Effector memory CD4-positive, alpha-beta T cell (primary cell): ENCODE data around the gene LRRN2.

ENCODE experiments used
- DNase-seq, 3 donors: peaks; one replicate each; pipeline ENCODE4 v3.0.0-alpha.2; 2020
- H3K27ac ChIP-seq: 2 replicates; pipeline ENCODE4 v1.7.0; 2013; ENCODE audit warnings: mild to moderate bottlenecking, low read length, moderate library complexity; ENCODE audit not compliant: insufficient read depth, poor library complexity, severe bottlenecking
- H3K27me3 ChIP-seq: replicated peaks from 2 replicates; pipeline ENCODE4 v1.7.0; 2013; ENCODE audit warnings: mild to moderate bottlenecking, low read length; ENCODE audit not compliant: insufficient read depth, control insufficient read depth, poor library complexity, severe bottlenecking
- H3K36me3 ChIP-seq: 2 replicates; pipeline ENCODE4 v1.7.0; 2013; ENCODE audit warnings: mild to moderate bottlenecking, low read length, moderate library complexity; ENCODE audit not compliant: control insufficient read depth, insufficient read depth
- H3K4me1 ChIP-seq: 2 replicates; pipeline ENCODE4 v1.7.0; 2013; ENCODE audit warnings: low read length, mild to moderate bottlenecking; ENCODE audit not compliant: control insufficient read depth, insufficient read depth, poor library complexity, severe bottlenecking
- H3K4me3 ChIP-seq: 2 replicates; pipeline ENCODE4 v1.7.0; 2013; ENCODE audit warnings: low read length, low read depth, mild to moderate bottlenecking; ENCODE audit not compliant: insufficient read depth, poor library complexity, severe bottlenecking
- H3K9me3 ChIP-seq: 2 replicates; pipeline ENCODE4 v1.7.0; 2013; ENCODE audit warnings: mild to moderate bottlenecking, low read length, moderate library complexity; ENCODE audit not compliant: control insufficient read depth

LRRN2 gene

GRCh38 chr1:204664384-204664651 is 21.2 kb downstream of the LRRN2 start:
- Histone ChIP-seq H3K4me3 (no peak overlapping the region), H3K36me3 (no peaks in the 10 kb centered on the region), H3K4me1 (no peaks in the 10 kb centered on the region), H3K27me3 (no peaks in the 10 kb centered on the region), H3K27ac (no peak overlapping the region), H3K9me3 (no peaks in the 10 kb centered on the region)
- no peak for DNase-seq

- no peak overlapping the region for H3K4me3 ChIP-seq
- no peaks in the 10 kb centered on the region for H3K27me3 ChIP-seq
- H3K36me3 ChIP-seq = no peaks in the 10 kb centered on the region
- H3K4me1 ChIP-seq = no peaks in the 10 kb centered on the region
- H3K27ac ChIP-seq = no peak overlapping the region
- H3K9me3 ChIP-seq = no peaks in the 10 kb centered on the region
- no peak for DNase-seq
Observed at GRCh38 chr1:204663644-204664383, 21.7 kb downstream of the LRRN2 start.

- Histone ChIP-seq H3K36me3 (no peaks in the 10 kb centered on the region), H3K4me1 (no peaks in the 10 kb centered on the region), H3K27ac (no peak overlapping the region), H3K27me3 (no peaks in the 10 kb centered on the region), H3K4me3 (no peak overlapping the region), H3K9me3 (no peaks in the 10 kb centered on the region)
- DNase-seq = no peak
Observed at GRCh38 chr1:204662530-204662929, 23.0 kb downstream of the LRRN2 start.

GRCh38 chr1:204660509-204660908 is 25.0 kb downstream of the LRRN2 start:
- H3K9me3 ChIP-seq = no peaks in the 10 kb centered on the region
- H3K36me3 ChIP-seq = no peaks in the 10 kb centered on the region
- DNase-seq = no peak
- no peak overlapping the region for H3K27ac ChIP-seq
- no peaks in the 10 kb centered on the region for H3K4me1 ChIP-seq
- H3K27me3 ChIP-seq = no peaks in the 10 kb centered on the region
- no peak overlapping the region for H3K4me3 ChIP-seq

GRCh38 chr1:204659056-204659455 is 26.5 kb downstream of the LRRN2 start:
- Histone ChIP-seq H3K9me3 (no peaks in the 10 kb centered on the region), H3K27ac (no peak overlapping the region), H3K27me3 (no peaks in the 10 kb centered on the region)

GRCh38 chr1:204658295-204658694 is 27.2 kb downstream of the LRRN2 start:
- no peak for DNase-seq
- no peaks in the 10 kb centered on the region for H3K27me3 ChIP-seq
- H3K4me1 ChIP-seq = no peaks in the 10 kb centered on the region
- H3K36me3 ChIP-seq = no peaks in the 10 kb centered on the region
- no peaks in the 10 kb centered on the region for H3K9me3 ChIP-seq
- no peak overlapping the region for H3K27ac ChIP-seq
- H3K4me3 ChIP-seq = no peak overlapping the region

More at GRCh38 chr1:204659056-204659455, 26.5 kb downstream of the LRRN2 start:
- no peaks in the 10 kb centered on the region for H3K4me1 ChIP-seq
- no peak overlapping the region for H3K4me3 ChIP-seq
- no peaks in the 10 kb centered on the region for H3K36me3 ChIP-seq
- no peak for DNase-seq

GRCh38 chr1:204653590-204654340 is 31.8 kb downstream of the LRRN2 start:
- no peak for DNase-seq
- Histone ChIP-seq H3K4me1 (no peaks in the 10 kb centered on the region), H3K9me3 (no peaks in the 10 kb centered on the region), H3K36me3 (no peaks in the 10 kb centered on the region), H3K27me3 (no peaks in the 10 kb centered on the region), H3K4me3 (no peak overlapping the region), H3K27ac (no peak overlapping the region)

GRCh38 chr1:204652497-204652896 is 33.0 kb downstream of the LRRN2 start:
- no peaks in the 10 kb centered on the region for H3K27me3 ChIP-seq
- no peaks in the 10 kb centered on the region for H3K36me3 ChIP-seq
- H3K4me3 ChIP-seq = no peak overlapping the region
- H3K9me3 ChIP-seq = no peaks in the 10 kb centered on the region
- H3K4me1 ChIP-seq = no peaks in the 10 kb centered on the region
- H3K27ac ChIP-seq = no peak overlapping the region
- no peak for DNase-seq

- H3K27me3 ChIP-seq = no peaks in the 10 kb centered on the region
- no peaks in the 10 kb centered on the region for H3K4me1 ChIP-seq
- H3K9me3 ChIP-seq = no peaks in the 10 kb centered on the region
- no peak overlapping the region for H3K4me3 ChIP-seq
- H3K27ac ChIP-seq = no peak overlapping the region
- DNase-seq = no peak
- H3K36me3 ChIP-seq = no peaks in the 10 kb centered on the region
Observed at GRCh38 chr1:204651843-204652421, 33.6 kb downstream of the LRRN2 start.

- Histone ChIP-seq H3K27ac (no peak overlapping the region), H3K4me1 (no peaks in the 10 kb centered on the region), H3K36me3 (no peaks in the 10 kb centered on the region), H3K27me3 (no peaks in the 10 kb centered on the region), H3K9me3 (no peaks in the 10 kb centered on the region), H3K4me3 (no peak overlapping the region)
- no peak for DNase-seq
Observed at GRCh38 chr1:204650911-204651570, 34.5 kb downstream of the LRRN2 start.
